ENCODE results near the gene SLC6A7.
A peak's percentile ranks its signal among the peaks of the same experiment; 100 is the strongest.

The SLC6A7 gene

GRCh38 chr5:150161242-150162141 lies 28.4 kb upstream of the SLC6A7 start:
- DNase-seq (ENCODE audit: insufficient read length, low spot score) (peak; percentile 83), FAIRE-seq (peak; percentile 67)
- TF ChIP-seq POU2F2 (IDR thresholded peaks at IDR 0.05; ENCODE audit: low read depth, low read length), result no peak

GRCh38 chr5:150162142-150162513 lies 27.7 kb upstream of the SLC6A7 start:
- DNase-seq (ENCODE audit: insufficient read length, low spot score) (no peak), FAIRE-seq (no peak)
- no peak for TF ChIP-seq POLR2AphosphoS5 (IDR thresholded peaks at IDR 0.05; ENCODE audit: low read depth, low read length)
- no peak for TF ChIP-seq PAX5 (IDR thresholded peaks at IDR 0.05; ENCODE audit: insufficient read depth, low read length, severe bottlenecking)
- TF ChIP-seq SPI1 (IDR thresholded peaks at IDR 0.05; ENCODE audit: low read depth, low read length), result no peak
- no peak for TF ChIP-seq TAF1 (IDR thresholded peaks at IDR 0.05; ENCODE audit: low read depth, low read length)
- no peak for TF ChIP-seq POLR2A (IDR thresholded peaks at IDR 0.05; ENCODE audit: low read depth, low read length)

- TF ChIP-seq SPI1 (IDR thresholded peaks at IDR 0.05; ENCODE audit: low read depth, low read length) (peak; percentile 46; the same call in 1 of the 2 replicates), POLR2AphosphoS5 (IDR thresholded peaks at IDR 0.05; ENCODE audit: low read depth, low read length) (no peak)
- FAIRE-seq, result no peak
These were observed 26.8 kb upstream of the SLC6A7 start for GRCh38 chr5:150163035-150163434.

GRCh38 chr5:150163547-150164059 lies 26.3 kb upstream of the SLC6A7 start:
- DNase-seq (ENCODE audit: insufficient read length, low spot score) (no peak), FAIRE-seq (no peak)
- TF ChIP-seq POU2F2 (IDR thresholded peaks at IDR 0.05; ENCODE audit: low read depth, low read length) (no peak), POLR2A (IDR thresholded peaks at IDR 0.05; ENCODE audit: low read depth, low read length) (no peak), PAX5 (IDR thresholded peaks at IDR 0.05; ENCODE audit: insufficient read depth, low read length, severe bottlenecking) (no peak), TAF1 (IDR thresholded peaks at IDR 0.05; ENCODE audit: low read depth, low read length) (no peak), POLR2AphosphoS5 (IDR thresholded peaks at IDR 0.05; ENCODE audit: low read depth, low read length) (no peak), SPI1 (IDR thresholded peaks at IDR 0.05; ENCODE audit: low read depth, low read length) (no peak)

More at GRCh38 chr5:150163035-150163434, 26.8 kb upstream of the SLC6A7 start:
- no peak for DNase-seq (ENCODE audit: insufficient read length, low spot score)

- TF ChIP-seq POU2F2 (IDR thresholded peaks at IDR 0.05; ENCODE audit: low read depth, low read length) (no peak), SPI1 (IDR thresholded peaks at IDR 0.05; ENCODE audit: low read depth, low read length) (no peak), PAX5 (IDR thresholded peaks at IDR 0.05; ENCODE audit: insufficient read depth, low read length, severe bottlenecking) (no peak), TAF1 (IDR thresholded peaks at IDR 0.05; ENCODE audit: low read depth, low read length) (no peak), POLR2A (IDR thresholded peaks at IDR 0.05; ENCODE audit: low read depth, low read length) (no peak), POLR2AphosphoS5 (IDR thresholded peaks at IDR 0.05; ENCODE audit: low read depth, low read length) (no peak)
- FAIRE-seq, result no peak
- DNase-seq (ENCODE audit: insufficient read length, low spot score), result no peak
These were observed 25.5 kb upstream of the SLC6A7 start for GRCh38 chr5:150164211-150164980.

GRCh38 chr5:150166037-150166649 lies 23.7 kb upstream of the SLC6A7 start:
- FAIRE-seq (no peak), DNase-seq (ENCODE audit: insufficient read length, low spot score) (no peak)
- no peak for TF ChIP-seq POLR2AphosphoS5 (IDR thresholded peaks at IDR 0.05; ENCODE audit: low read depth, low read length)
- no peak for TF ChIP-seq PAX5 (IDR thresholded peaks at IDR 0.05; ENCODE audit: insufficient read depth, low read length, severe bottlenecking)
- no peak for TF ChIP-seq POU2F2 (IDR thresholded peaks at IDR 0.05; ENCODE audit: low read depth, low read length)
- no peak for TF ChIP-seq TAF1 (IDR thresholded peaks at IDR 0.05; ENCODE audit: low read depth, low read length)
- TF ChIP-seq SPI1 (IDR thresholded peaks at IDR 0.05; ENCODE audit: low read depth, low read length), result no peak
- TF ChIP-seq POLR2A (IDR thresholded peaks at IDR 0.05; ENCODE audit: low read depth, low read length), result no peak

- DNase-seq (ENCODE audit: insufficient read length, low spot score) (no peak), FAIRE-seq (no peak)
- TF ChIP-seq POU2F2 (IDR thresholded peaks at IDR 0.05; ENCODE audit: low read depth, low read length) (no peak), TAF1 (IDR thresholded peaks at IDR 0.05; ENCODE audit: low read depth, low read length) (no peak), POLR2A (IDR thresholded peaks at IDR 0.05; ENCODE audit: low read depth, low read length) (no peak), PAX5 (IDR thresholded peaks at IDR 0.05; ENCODE audit: insufficient read depth, low read length, severe bottlenecking) (no peak), SPI1 (IDR thresholded peaks at IDR 0.05; ENCODE audit: low read depth, low read length) (no peak), POLR2AphosphoS5 (IDR thresholded peaks at IDR 0.05; ENCODE audit: low read depth, low read length) (no peak)
These were observed 23.0 kb upstream of the SLC6A7 start, which contains the start of gene CDX1 for GRCh38 chr5:150166650-150167511. Gene CDX1, plus strand, starts transcription at chr5:150166778. Its CDS starts 99 bp downstream, at chr5:150166877.

GRCh38 chr5:150167512-150167850 lies 22.4 kb upstream of the SLC6A7 start:
- FAIRE-seq (no peak), DNase-seq (ENCODE audit: insufficient read length, low spot score) (no peak)
- TF ChIP-seq SPI1 (IDR thresholded peaks at IDR 0.05; ENCODE audit: low read depth, low read length) (no peak), POLR2AphosphoS5 (IDR thresholded peaks at IDR 0.05; ENCODE audit: low read depth, low read length) (no peak)

- no peak for TF ChIP-seq POLR2A (IDR thresholded peaks at IDR 0.05; ENCODE audit: low read depth, low read length)
- TF ChIP-seq POLR2AphosphoS5 (IDR thresholded peaks at IDR 0.05; ENCODE audit: low read depth, low read length), result no peak
- TF ChIP-seq SPI1 (IDR thresholded peaks at IDR 0.05; ENCODE audit: low read depth, low read length), result no peak
- no peak for TF ChIP-seq TAF1 (IDR thresholded peaks at IDR 0.05; ENCODE audit: low read depth, low read length)
- no peak for TF ChIP-seq PAX5 (IDR thresholded peaks at IDR 0.05; ENCODE audit: insufficient read depth, low read length, severe bottlenecking)
- no peak for TF ChIP-seq POU2F2 (IDR thresholded peaks at IDR 0.05; ENCODE audit: low read depth, low read length)
- FAIRE-seq (no peak), DNase-seq (ENCODE audit: insufficient read length, low spot score) (no peak)
These were observed 22.0 kb upstream of the SLC6A7 start for GRCh38 chr5:150167908-150168307.
